ENCODE data around the gene LRRC8B. TPM values are rescaled to one million over a fixed set of nuclear protein-coding genes. Genes with fewer than 3 reads are reported as not detected.
"Not testable (repeated sequence)": the region's sequence is repeated elsewhere in the genome, so short reads cannot be mapped to it uniquely, and the experiment has no call there.

LRRC8B gene
- total and polyA plus RNA-seq, 2 experiments from 2014 or later = 4.6 to 5.1 TPM

DNA sequence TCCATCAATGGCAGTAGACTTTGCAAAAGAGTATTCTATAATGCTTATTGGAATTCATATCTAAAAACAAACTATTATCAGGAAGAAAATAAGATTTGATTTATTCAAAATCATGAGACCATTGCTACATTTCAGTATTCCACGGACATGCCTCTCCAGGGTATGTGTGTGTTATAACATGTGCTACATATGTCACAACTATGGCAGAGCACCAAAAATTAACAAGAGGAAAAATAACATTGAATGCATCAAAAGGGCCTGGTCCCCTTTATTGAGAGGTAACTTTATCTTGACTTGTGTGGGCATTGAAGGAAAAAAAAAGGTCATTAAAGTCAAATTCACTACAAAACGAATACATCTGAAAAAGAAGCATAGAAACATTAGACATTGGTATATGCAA is 22.6 kb upstream of the LRRC8B start:
- Histone ChIP-seq H3K9me2 (replicated peaks; ENCODE audit: insufficient read depth) (no peaks in the 10 kb centered on the region), H3K36me3 (replicated peaks; ENCODE audit: insufficient read depth, low read depth) (no peaks in the 10 kb centered on the region), H3K27me3 (peaks cover 3% of the 10 kb centered on the region), H3K79me2 (no peaks in the 10 kb centered on the region), H3K4me2 (no peak overlapping the region), H2AFZ (no peak overlapping the region), H3K27ac (no peak overlapping the region), H4K20me1 (ENCODE audit: insufficient read depth, poor library complexity, severe bottlenecking) (no peaks in the 10 kb centered on the region), H3K4me3 (no peak overlapping the region), H3K4me1 (ENCODE audit: insufficient read depth) (no peaks in the 10 kb centered on the region), H3K9me3 (ENCODE audit: low read depth) (no peaks in the 10 kb centered on the region)
- TF ChIP-seq CTCF (IDR thresholded peaks at IDR 0.05; ENCODE audit: poor library complexity) = no peak
- TF ChIP-seq EZH2phosphoT487 (IDR thresholded peaks at IDR 0.05; ENCODE audit: low read depth, severe bottlenecking, unreplicated experiment) = no peak
- WGBS (ENCODE audit: low lambda C conversion rate, missing lambda C conversion rate) = 75% methylated on average over 2 of the region's 2 CpGs
- DNase-seq (ENCODE audit: low spot score) = no peak

DNA sequence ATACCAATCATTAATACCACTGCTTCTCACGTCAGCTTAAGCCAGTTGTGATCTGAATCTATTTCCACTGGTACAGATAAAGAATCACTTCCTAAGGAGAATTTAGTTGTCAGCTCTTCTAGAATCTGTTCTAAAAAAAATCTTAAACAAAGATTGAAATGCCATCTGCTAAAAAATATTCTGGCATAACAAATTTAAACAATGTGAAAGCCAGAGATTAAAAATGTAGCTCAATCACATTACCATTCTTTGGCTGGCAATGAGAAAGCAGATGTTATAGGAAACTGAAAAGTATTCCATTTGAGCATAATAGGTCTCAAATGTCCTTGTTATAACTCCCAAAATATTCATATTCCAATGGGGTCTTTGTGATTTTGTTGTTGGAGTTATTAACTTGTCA is 21.7 kb upstream of the LRRC8B start:
- no peak for TF ChIP-seq EZH2phosphoT487 (IDR thresholded peaks at IDR 0.05; ENCODE audit: low read depth, severe bottlenecking, unreplicated experiment)
- no peak for TF ChIP-seq CTCF (IDR thresholded peaks at IDR 0.05; ENCODE audit: poor library complexity)
- TF ChIP-seq EZH2 (IDR thresholded peaks at IDR 0.05; ENCODE audit: borderline replicate concordance) = no peak
- no peak overlapping the region for H3K4me3 ChIP-seq
- WGBS (ENCODE audit: low lambda C conversion rate, missing lambda C conversion rate) = 77% methylated on average over 1 of the region's 1 CpG
- H3K79me2 ChIP-seq = no peaks in the 10 kb centered on the region
- H3K4me1 ChIP-seq (ENCODE audit: insufficient read depth) = no peaks in the 10 kb centered on the region
- no peak overlapping the region for H2AFZ ChIP-seq
- no peak overlapping the region for H3K4me2 ChIP-seq
- no peaks in the 10 kb centered on the region for H3K9me3 ChIP-seq (ENCODE audit: low read depth)
- peaks cover 3% of the 10 kb centered on the region for H3K27me3 ChIP-seq
- no peaks in the 10 kb centered on the region for H4K20me1 ChIP-seq (ENCODE audit: insufficient read depth, poor library complexity, severe bottlenecking)
- H3K27ac ChIP-seq = no peak overlapping the region
- H3K9me2 ChIP-seq (replicated peaks; ENCODE audit: insufficient read depth) = no peaks in the 10 kb centered on the region
- no peak for DNase-seq (ENCODE audit: low spot score)
- H3K36me3 ChIP-seq (replicated peaks; ENCODE audit: insufficient read depth, low read depth) = no peaks in the 10 kb centered on the region

DNA sequence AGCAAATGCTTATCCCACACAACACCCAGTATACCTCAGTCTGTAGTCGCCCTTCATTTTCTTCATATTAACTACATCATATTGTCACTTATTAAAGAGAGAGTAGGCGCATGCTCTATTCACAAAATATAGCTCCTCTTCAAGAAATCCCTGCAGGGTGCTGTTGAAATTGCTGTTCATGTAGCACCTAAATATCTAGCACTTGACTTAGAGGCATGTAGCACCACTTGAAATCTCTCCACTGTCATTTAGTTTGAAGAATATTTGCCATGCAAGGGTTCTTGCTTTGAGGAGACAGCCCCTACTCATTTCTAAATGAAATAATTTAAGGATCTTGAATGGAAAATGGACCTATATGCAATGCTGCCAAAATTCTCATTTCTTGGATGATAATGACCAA is 20.9 kb upstream of the LRRC8B start:
- Histone ChIP-seq H3K27ac (no peak overlapping the region), H3K9me2 (replicated peaks; ENCODE audit: insufficient read depth) (no peaks in the 10 kb centered on the region), H3K79me2 (no peaks in the 10 kb centered on the region), H3K36me3 (replicated peaks; ENCODE audit: insufficient read depth, low read depth) (no peaks in the 10 kb centered on the region), H3K27me3 (peaks cover 3% of the 10 kb centered on the region), H3K4me3 (no peak overlapping the region), H3K4me1 (ENCODE audit: insufficient read depth) (no peaks in the 10 kb centered on the region), H3K4me2 (no peak overlapping the region), H2AFZ (no peak overlapping the region), H4K20me1 (ENCODE audit: insufficient read depth, poor library complexity, severe bottlenecking) (no peaks in the 10 kb centered on the region), H3K9me3 (ENCODE audit: low read depth) (no peaks in the 10 kb centered on the region)
- no peak for DNase-seq (ENCODE audit: low spot score)
- TF ChIP-seq EZH2phosphoT487 (IDR thresholded peaks at IDR 0.05; ENCODE audit: low read depth, severe bottlenecking, unreplicated experiment) (no peak), EZH2 (IDR thresholded peaks at IDR 0.05; ENCODE audit: borderline replicate concordance) (no peak), CTCF (IDR thresholded peaks at IDR 0.05; ENCODE audit: poor library complexity) (no peak)
- 95% methylated on average over 2 of the region's 2 CpGs for WGBS (ENCODE audit: low lambda C conversion rate, missing lambda C conversion rate)

- H3K27ac ChIP-seq; H2AFZ ChIP-seq; H3K36me3 ChIP-seq (replicated peaks; ENCODE audit: insufficient read depth, low read depth); H4K20me1 ChIP-seq (ENCODE audit: insufficient read depth, poor library complexity, severe bottlenecking); H3K4me1 ChIP-seq (ENCODE audit: insufficient read depth); H3K9me3 ChIP-seq (ENCODE audit: low read depth); DNase-seq (ENCODE audit: low spot score); H3K79me2 ChIP-seq; H3K9me2 ChIP-seq (replicated peaks; ENCODE audit: insufficient read depth); H3K4me3 ChIP-seq; H3K4me2 ChIP-seq; H3K27me3 ChIP-seq: not testable (repeated sequence)
- WGBS (ENCODE audit: low lambda C conversion rate, missing lambda C conversion rate) = 85% methylated on average over 5 of the region's 5 CpGs
Measured at GRCh38 chr1:89510061-89510460, 14.6 kb upstream of the LRRC8B start.

Measured in hepatocyte (in vitro differentiated cells).